SK-N-SH (cell line): ENCODE data around the gene PDGFA. TPM values are rescaled to one million over a fixed set of nuclear protein-coding genes. Genes with fewer than 3 reads are reported as not detected.

Experiments
- CTCF ChIA-PET: fragments of 300-600, 350-600 bp; formaldehyde crosslinking; extraction: SDS; loops from one replicate; lab custom pipeline; 2021; lab: Yijun Ruan, JAX
- POLR2A ChIA-PET: fragments of 350-600 bp; sonication (Branson Sonifier 250); formaldehyde crosslinking; extraction: SDS; loops from one replicate; lab custom pipeline; 2020; ENCODE audit warnings: antibody characterized with exemption, inconsistent platforms; lab: Yijun Ruan, JAX
- DNase-seq: peaks from one replicate; pipeline ENCODE4 v3.0.0; 2012
- H2AFZ ChIP-seq: fragments of 200-600 bp; sonication (generic); 2 replicates; pipeline ENCODE4 v1.8.1; 2016; ENCODE audit warnings: antibody characterized with exemption, mild to moderate bottlenecking, low read depth
- H3F3A ChIP-seq: fragments of 200-600 bp; sonication (generic); replicated peaks from 2 replicates; pipeline ENCODE3; 2016; ENCODE audit warnings: antibody characterized with exemption, mild to moderate bottlenecking; ENCODE audit not compliant: insufficient read depth
- H3K27ac ChIP-seq, 2 experiments: fragments of 200-500 bp in 1 of 2; fragments of 200-600 bp in 1 of 2; sonication (Bioruptor generic) in 1 of 2; sonication (generic), shearing (Covaris generic) in 1 of 2; 2 replicates each; pipeline versions ENCODE4 v1.5.1 to v1.6.1; 2014 to 2016; ENCODE audit warnings: low read depth in 2 of 2, inconsistent platforms in 1 of 2, low read length in 1 of 2, mild to moderate bottlenecking in 1 of 2, mixed read lengths in 1 of 2
- H3K27me3 ChIP-seq: fragments of 200-600 bp; sonication (generic), shearing (Covaris generic); 2 replicates; pipeline ENCODE4 v1.6.1; 2016; ENCODE audit warnings: mixed run types; ENCODE audit not compliant: insufficient read depth
- H3K36me3 ChIP-seq, 2 experiments: fragments of 200-500 bp in 1 of 2; fragments of 200-600 bp in 1 of 2; sonication (Bioruptor generic) in 1 of 2; sonication (generic) in 1 of 2; replicated peaks in 1 of 2; 2 replicates each; pipeline versions ENCODE3 to v1.5.1; 2014 to 2016; ENCODE audit warnings: low read length in 1 of 2, mild to moderate bottlenecking in 1 of 2; ENCODE audit not compliant: insufficient read depth in 2 of 2, control insufficient read depth in 1 of 2
- H3K4me1 ChIP-seq, 2 experiments: fragments of 200-500 bp in 1 of 2; fragments of 200-600 bp in 1 of 2; sonication (Bioruptor generic) in 1 of 2; sonication (generic), shearing (Covaris generic) in 1 of 2; 2 replicates each; pipeline versions ENCODE4 v1.5.1 to v1.6.1; 2014 to 2016; ENCODE audit warnings: low read depth in 1 of 2, low read length in 1 of 2, mixed run types in 1 of 2; ENCODE audit not compliant: insufficient read depth in 2 of 2, control insufficient read depth in 1 of 2
- H3K4me2 ChIP-seq: fragments of 200-600 bp; sonication (generic), shearing (Covaris generic); 2 replicates; pipeline ENCODE4 v1.6.1; 2017; ENCODE audit warnings: mixed run types
- H3K4me3 ChIP-seq, 2 experiments: fragments of 200-500 bp in 1 of 2; fragments of 200-600 bp in 1 of 2; sonication (Bioruptor generic) in 1 of 2; sonication (generic), shearing (Covaris generic) in 1 of 2; 2 replicates each; pipeline versions ENCODE4 v1.5.1 to v1.8.1; 2014 to 2016; ENCODE audit warnings: low read depth in 2 of 2, inconsistent platforms in 1 of 2, low read length in 1 of 2, mild to moderate bottlenecking in 1 of 2, mixed read lengths in 1 of 2, moderate library complexity in 1 of 2
- H3K79me2 ChIP-seq: fragments of 200-600 bp; sonication (generic); 2 replicates; pipeline ENCODE4 v1.8.1; 2017; ENCODE audit warnings: mild to moderate bottlenecking; ENCODE audit not compliant: insufficient read depth
- H3K9ac ChIP-seq: fragments of 200-600 bp; sonication (generic); 2 replicates; pipeline ENCODE4 v1.6.1; 2017; ENCODE audit warnings: mixed run types
- H3K9me2 ChIP-seq: fragments of 200-600 bp; sonication (generic); 2 replicates; pipeline ENCODE4 v1.6.1; 2017; ENCODE audit warnings: mixed run types
- H3K9me3 ChIP-seq: fragments of 200-600 bp; sonication (generic); 2 replicates; pipeline ENCODE4 v1.6.1; 2017; ENCODE audit warnings: mixed run types, mild to moderate bottlenecking, moderate library complexity
- H4K20me1 ChIP-seq: fragments of 200-600 bp; sonication (generic); 2 replicates; pipeline ENCODE4 v1.6.1; 2017; ENCODE audit warnings: mild to moderate bottlenecking, mixed run types; ENCODE audit not compliant: insufficient read depth
- ELF1 ChIP-seq: IDR thresholded peaks from 2 replicates; pipeline ENCODE4 v1.4.0; 2012
- EP300 ChIP-seq, 2 experiments: IDR thresholded peaks; 2 replicates each; pipeline versions ENCODE4 v1.4.0 to v1.6.1; 2012; ENCODE audit warnings: borderline replicate concordance in 1 of 2, low read depth in 1 of 2, low read length in 1 of 2
- FOXJ3 ChIP-seq: sonication (generic); formaldehyde crosslinking; IDR thresholded peaks from 2 replicates; pipeline ENCODE4 v1.5.1; 2020; ENCODE audit warnings: mild to moderate bottlenecking, missing genetic modification reagents
- FOXM1 ChIP-seq: IDR thresholded peaks from 2 replicates; pipeline ENCODE4 v1.4.0; 2012; ENCODE audit warnings: low read depth, mild to moderate bottlenecking
- IRF3 ChIP-seq: fragments of 150-350 bp; IDR thresholded peaks from 2 replicates; pipeline ENCODE4 v1.6.1; 2016; ENCODE audit warnings: mild to moderate bottlenecking, low read depth, low read length
- MEF2A ChIP-seq: IDR thresholded peaks from 2 replicates; pipeline ENCODE4 v1.4.0; 2012; ENCODE audit warnings: low read depth, borderline replicate concordance
- RAD21 ChIP-seq: IDR thresholded peaks from 2 replicates; pipeline ENCODE4 v1.6.1; 2012; ENCODE audit warnings: mild to moderate bottlenecking, low read length
- REST ChIP-seq: IDR thresholded peaks from 2 replicates; pipeline ENCODE4 v1.6.1; 2012; ENCODE audit warnings: mild to moderate bottlenecking, low read depth, low read length, moderate library complexity
- SMC3 ChIP-seq: IDR thresholded peaks from 2 replicates; pipeline ENCODE4 v1.6.1; 2012; ENCODE audit warnings: low read depth, low read length, improper control_type of control experiment
- TAF1 ChIP-seq: IDR thresholded peaks from 2 replicates; pipeline ENCODE4 v1.6.1; 2012; ENCODE audit warnings: low read depth, mild to moderate bottlenecking, low read length, moderate library complexity, borderline replicate concordance
- TEAD4 ChIP-seq: IDR thresholded peaks from 2 replicates; pipeline ENCODE4 v1.4.0; 2012; ENCODE audit warnings: mild to moderate bottlenecking, borderline replicate concordance; ENCODE audit not compliant: insufficient read depth
- USF1 ChIP-seq: IDR thresholded peaks from 2 replicates; pipeline ENCODE4 v1.4.0; 2012; ENCODE audit warnings: low read depth, borderline replicate concordance
- WGBS: methylation state at CpG from one replicate; pipeline ENCODE4 v1.1.6; 2017; ENCODE audit warnings: low lambda C conversion rate; 5-methylcytosine and 5-hydroxymethylcytosine counted together
- polyA plus RNA-seq, 3 experiments: library from polyadenylated mRNA; depleted of rRNA; stranded (reverse); fragments of >200 nt; gene quantifications; 2 replicates each; pipeline ENCODE4 v1.2.3, GENCODE V29; 2012

The PDGFA gene
- polyA plus RNA-seq, 1 of the 3 experiments (the other 2 are of a cell fraction) = 18.9 TPM

GRCh38 chr7:528451-528850 is 8.8 kb upstream of the PDGFA start:
- Histone ChIP-seq H3K9me3 (no peaks in the 10 kb centered on the region), H3K27me3 (no peaks in the 10 kb centered on the region), H3K27ac (no peak overlapping the region), H2AFZ (no peak overlapping the region), H3K79me2 (no peaks in the 10 kb centered on the region), H4K20me1 (no peaks in the 10 kb centered on the region), H3K4me1 (no peaks in the 10 kb centered on the region; a peak in 1 of 4 replicates), H3K9ac (no peak overlapping the region), H3F3A (no peaks in the 10 kb centered on the region), H3K4me3 (no peak overlapping the region), H3K4me2 (no peak overlapping the region), H3K36me3 (no peaks in the 10 kb centered on the region), H3K9me2 (no peaks in the 10 kb centered on the region)
- ChIA-PET CTCF (interaction anchor here (1.7 kb wide), 1 partner anchor 10 kb away, joined by 3 read pairs; no protein-coding TSS in a partner anchor), POLR2A (no interaction called here)
- no peak for DNase-seq
- no peak for TF ChIP-seq IRF3
- 93% methylated on average over 2 of the region's 2 CpGs for WGBS

- no peak for DNase-seq
- Histone ChIP-seq H3K4me3 (no peak overlapping the region), H3K4me2 (no peak overlapping the region), H2AFZ (no peak overlapping the region), H3K36me3 (no peaks in the 10 kb centered on the region), H3F3A (no peaks in the 10 kb centered on the region), H3K9ac (no peak overlapping the region), H3K9me2 (no peaks in the 10 kb centered on the region), H3K79me2 (no peaks in the 10 kb centered on the region), H3K27ac (no peak overlapping the region), H3K27me3 (no peaks in the 10 kb centered on the region)
- 76% methylated on average over 4 of the region's 4 CpGs for WGBS
- POLR2A ChIA-PET = no interaction called here
- CTCF ChIA-PET = interaction anchor here (2.4 kb wide), 1 partner anchor 206 kb away, joined by 6 read pairs; no protein-coding TSS in a partner anchor
- no peak for TF ChIP-seq FOXM1
- TF ChIP-seq TEAD4 = no peak
- no peak for TF ChIP-seq EP300 (IDR thresholded peaks at IDR 0.05; ENCODE audit: borderline replicate concordance in 1 of 2, low read depth in 1 of 2, low read length in 1 of 2)
- no peak for TF ChIP-seq SMC3
- TF ChIP-seq, all 33 proteins: peak for 0
- H4K20me1 ChIP-seq = no peaks in the 10 kb centered on the region
- H3K4me1 ChIP-seq = no peaks in the 10 kb centered on the region; a peak in 1 of 4 replicates
- H3K9me3 ChIP-seq = no peaks in the 10 kb centered on the region
Measured at GRCh38 chr7:527723-528122, 8.1 kb upstream of the PDGFA start.

- H3K36me3 ChIP-seq = no peaks in the 10 kb centered on the region
- no peaks in the 10 kb centered on the region for H3K9me2 ChIP-seq
- ChIA-PET POLR2A (no interaction called here), CTCF (interaction anchor here (1.5 to 2.4 kb wide), 2 partner anchors 193 to 205 kb away, joined by 3 to 6 read pairs; no protein-coding TSS in a partner anchor)
- no peak overlapping the region for H3K4me2 ChIP-seq
- H3K9ac ChIP-seq = no peak overlapping the region
- peaks cover 4 to 5% of the 10 kb centered on the region in 2 experiments; a peak in 2 of 4 replicates for H3K4me1 ChIP-seq
- DNase-seq = no peak
- H3K79me2 ChIP-seq = no peaks in the 10 kb centered on the region
- no peaks in the 10 kb centered on the region for H3K27me3 ChIP-seq
- H3F3A ChIP-seq = no peaks in the 10 kb centered on the region
- no peaks in the 10 kb centered on the region for H3K9me3 ChIP-seq
- 80% methylated on average over 13 of the region's 22 CpGs for WGBS
- H4K20me1 ChIP-seq = no peaks in the 10 kb centered on the region
- H3K4me3 ChIP-seq = no peak overlapping the region
- no peak overlapping the region for H3K27ac ChIP-seq
- no peak overlapping the region for H2AFZ ChIP-seq
- TF ChIP-seq TAF1 (no peak), ELF1 (no peak), FOXJ3 (CRISPR knock-in tag) (no peak), IRF3 (no peak), REST (no peak), MEF2A (no peak), USF1 (no peak), RAD21 (no peak)
Measured at GRCh38 chr7:526460-527034, 6.9 kb upstream of the PDGFA start.
